IMR-90 (cell line): ENCODE data around the gene MMEL1. TPM values are rescaled to one million over a fixed set of nuclear protein-coding genes. Genes with fewer than 3 reads are reported as not detected.

Source experiments
- ATAC-seq: fragments of 200-7000 bp; cut with Tn5 transposase; 2 replicates; pipeline ENCODE4 v1.9.1; 2020; ENCODE audit warnings: low read depth, mild to moderate bottlenecking, moderate library complexity
- BruUV-seq: library from RNA; stranded (reverse); fragments of 400-500 nt; replicated peaks from 2 replicates; lab custom pipeline; 2021; lab: Mats Ljungman, UMichigan
- CTCF ChIA-PET: fragments of 300-600 bp; formaldehyde crosslinking; extraction: SDS; loops from one replicate; lab custom pipeline; 2021; ENCODE audit warnings: antibody characterized with exemption; lab: Yijun Ruan, JAX
- POLR2A ChIA-PET: fragments of 300-600 bp; sonication (Branson Sonifier 250); formaldehyde crosslinking; loops from one replicate; lab custom pipeline; 2022; ENCODE audit warnings: antibody characterized with exemption; ENCODE audit not compliant: unreplicated experiment; lab: Charles Lee
- DNase-seq: peaks from one replicate; pipeline ENCODE4 v3.0.0; 2013
- H2AFZ ChIP-seq: replicated peaks from 2 replicates; pipeline ENCODE3; 2013; ENCODE audit warnings: low read length, mild to moderate bottlenecking; ENCODE audit not compliant: poor library complexity
- H2AK5ac ChIP-seq: 2 replicates; pipeline ENCODE4 v1.6.1; 2013; ENCODE audit warnings: low read depth, low read length, inconsistent platforms
- H2AK9ac ChIP-seq: replicated peaks from 2 replicates; pipeline ENCODE3; 2013; ENCODE audit warnings: mild to moderate bottlenecking, low read depth, low read length, moderate library complexity; ENCODE audit not compliant: poor library complexity
- H2BK120ac ChIP-seq: 2 replicates; pipeline ENCODE4 v1.6.1; 2013; ENCODE audit warnings: low read depth, low read length, inconsistent platforms
- H2BK15ac ChIP-seq: 3 replicates; pipeline ENCODE4 v1.6.1; 2013; ENCODE audit warnings: low read depth, low read length, inconsistent platforms
- H2BK20ac ChIP-seq: 2 replicates; pipeline ENCODE4 v1.6.1; 2013; ENCODE audit warnings: low read depth, mild to moderate bottlenecking, inconsistent platforms, low read length, moderate library complexity
- H2BK5ac ChIP-seq: 2 replicates; pipeline ENCODE4 v1.6.1; 2013; ENCODE audit warnings: mild to moderate bottlenecking, low read depth, low read length, inconsistent platforms; ENCODE audit not compliant: poor library complexity, severe bottlenecking
- H3K14ac ChIP-seq: replicated peaks from 2 replicates; pipeline ENCODE4 v1.6.1; 2013; ENCODE audit warnings: low read depth, low read length, inconsistent platforms
- H3K18ac ChIP-seq: 2 replicates; pipeline ENCODE4 v1.6.1; 2013; ENCODE audit warnings: low read depth, low read length, control low read depth
- H3K23ac ChIP-seq: 2 replicates; pipeline ENCODE4 v1.6.1; 2013; ENCODE audit warnings: low read depth, low read length, inconsistent platforms
- H3K27ac ChIP-seq: 2 replicates; pipeline ENCODE4 v1.5.1; 2013; ENCODE audit warnings: mild to moderate bottlenecking, control low read depth, low read length; ENCODE audit not compliant: insufficient read depth
- H3K27me3 ChIP-seq: 2 replicates; pipeline ENCODE4 v1.6.1; 2013; ENCODE audit warnings: low read length; ENCODE audit not compliant: control insufficient read depth, insufficient read depth
- H3K36me3 ChIP-seq: 2 replicates; pipeline ENCODE4 v1.6.1; 2013; ENCODE audit warnings: low read length, mixed read lengths; ENCODE audit not compliant: control insufficient read depth, insufficient read depth
- H3K4ac ChIP-seq: 2 replicates; pipeline ENCODE4 v1.6.1; 2013; ENCODE audit warnings: low read depth, low read length, inconsistent platforms
- H3K4me1 ChIP-seq: 2 replicates; pipeline ENCODE4 v1.6.1; 2013; ENCODE audit warnings: low read length, mixed read lengths; ENCODE audit not compliant: control insufficient read depth, insufficient read depth
- H3K4me2 ChIP-seq: 2 replicates; pipeline ENCODE4 v1.6.1; 2013; ENCODE audit warnings: low read depth, mild to moderate bottlenecking, control low read depth, low read length, moderate library complexity
- H3K4me3 ChIP-seq: 2 replicates; pipeline ENCODE4 v1.5.1; 2013; ENCODE audit warnings: low read depth, mild to moderate bottlenecking, control low read depth, low read length, moderate library complexity; ENCODE audit not compliant: insufficient read depth
- H3K56ac ChIP-seq: 2 replicates; pipeline ENCODE4 v1.6.1; 2013; ENCODE audit warnings: low read length, inconsistent platforms; ENCODE audit not compliant: insufficient read depth; ENCODE audit errors: extremely low read depth
- H3K79me1 ChIP-seq, 2 experiments: 2 replicates each; pipeline ENCODE4 v1.6.1; 2013; ENCODE audit warnings: low read length in 2 of 2, inconsistent platforms in 1 of 2, low read depth in 1 of 2
- H3K9ac ChIP-seq: 2 replicates; pipeline ENCODE4 v1.6.1; 2013; ENCODE audit warnings: low read depth, low read length, control low read depth
- H3K9me1 ChIP-seq: 2 replicates; pipeline ENCODE4 v1.6.1; 2013; ENCODE audit warnings: low read length, inconsistent platforms; ENCODE audit not compliant: insufficient read depth
- H3K9me3 ChIP-seq: 2 replicates; pipeline ENCODE4 v1.6.1; 2013; ENCODE audit warnings: low read length; ENCODE audit not compliant: control insufficient read depth, insufficient read depth
- H4K20me1 ChIP-seq: 2 replicates; pipeline ENCODE4 v1.6.1; 2013; ENCODE audit warnings: low read length, inconsistent platforms; ENCODE audit not compliant: insufficient read depth
- H4K5ac ChIP-seq: 2 replicates; pipeline ENCODE4 v1.6.1; 2013; ENCODE audit warnings: mild to moderate bottlenecking, low read depth, low read length, control low read depth
- H4K8ac ChIP-seq, 2 experiments: 2 replicates each; pipeline ENCODE4 v1.6.1; 2013; ENCODE audit warnings: low read depth in 2 of 2, low read length in 2 of 2, control low read depth in 1 of 2, inconsistent platforms in 1 of 2
- H4K91ac ChIP-seq: 2 replicates; pipeline ENCODE4 v1.6.1; 2013; ENCODE audit warnings: low read depth, low read length, inconsistent platforms; ENCODE audit not compliant: insufficient read depth
- CEBPB ChIP-seq: IDR thresholded peaks from 2 replicates; pipeline ENCODE4 v1.6.1; 2012; ENCODE audit warnings: low read depth, low read length, improper control_type of control experiment
- CHD1 ChIP-seq: IDR thresholded peaks from 2 replicates; pipeline ENCODE4 v1.6.1; 2012; ENCODE audit warnings: low read depth, low read length, improper control_type of control experiment
- FOS ChIP-seq: fragments of 150-350 bp; IDR thresholded peaks from 2 replicates; pipeline ENCODE4 v1.6.1; 2016; ENCODE audit warnings: low read depth, low read length
- RAD21 ChIP-seq: IDR thresholded peaks from 2 replicates; pipeline ENCODE4 v1.6.1; 2012; ENCODE audit warnings: low read length, improper control_type of control experiment
- RFX5 ChIP-seq: IDR thresholded peaks from 2 replicates; pipeline ENCODE4 v1.8.0; 2012; ENCODE audit warnings: low read depth, mild to moderate bottlenecking, low read length, moderate library complexity
- WGBS, 2 experiments: methylation state at CpG; one replicate each; pipeline versions ENCODE4 v1.1.5 to v1.1.7; 2013; ENCODE audit warnings: missing lambda C conversion rate in 2 of 2; ENCODE audit not compliant: insufficient read length in 1 of 2; ENCODE audit errors: extremely low coverage in 2 of 2; 5-methylcytosine and 5-hydroxymethylcytosine counted together
- dilution Hi-C: fragments of 300-500 bp; cut with HindIII; formaldehyde crosslinking; loops from one replicate; pipeline ENCODE4 v1.14.3; 2018; ENCODE audit warnings: low sequenced_read_pairs; ENCODE audit not compliant: unreplicated experiment
- in situ Hi-C: fragments of 300-500 bp; cut with MboI; formaldehyde crosslinking; loops from 3 replicates; pipeline ENCODE4 v1.14.3; 2019; ENCODE audit warnings: low sequenced_read_pairs, inconsistent platforms, mixed read lengths
- intact Hi-C: fragments of 100-400 bp; cut with micrococcal nuclease; formaldehyde crosslinking; loops from 2 replicates; pipeline ENCODE4 v1.10.0; 2022
- polyA plus RNA-seq, 3 experiments: library from polyadenylated mRNA; depleted of rRNA; stranded (reverse); fragments of >200 nt; gene quantifications; 2 replicates each; pipeline ENCODE4 v1.2.3, GENCODE V29; 2012; ENCODE audit warnings: low replicate concordance in 1 of 3
- total RNA-seq: library from RNA; depleted of rRNA; stranded (reverse); fragments of >200 nt; gene quantifications from 2 replicates; pipeline ENCODE4 v1.2.3, GENCODE V29; 2012
- TF ChIP-seq, protein P1 (sequence below): fragments of 150-350 bp; IDR thresholded peaks from 2 replicates; pipeline ENCODE4 v1.6.1; 2016; ENCODE audit warnings: low read depth, mild to moderate bottlenecking, low read length, moderate library complexity, borderline replicate concordance
- TF ChIP-seq, protein P2 (sequence below): conservative IDR thresholded peaks from 2 replicates; pipeline ENCODE4 v1.5.1; 2012; ENCODE audit warnings: mild to moderate bottlenecking, low read depth, low read length, improper control_type of control experiment

The MMEL1 gene
- total and polyA plus RNA-seq, 2 of the 4 experiments (the other 2 are of a cell fraction) = under 0.01 to 0.12 TPM

DNA sequence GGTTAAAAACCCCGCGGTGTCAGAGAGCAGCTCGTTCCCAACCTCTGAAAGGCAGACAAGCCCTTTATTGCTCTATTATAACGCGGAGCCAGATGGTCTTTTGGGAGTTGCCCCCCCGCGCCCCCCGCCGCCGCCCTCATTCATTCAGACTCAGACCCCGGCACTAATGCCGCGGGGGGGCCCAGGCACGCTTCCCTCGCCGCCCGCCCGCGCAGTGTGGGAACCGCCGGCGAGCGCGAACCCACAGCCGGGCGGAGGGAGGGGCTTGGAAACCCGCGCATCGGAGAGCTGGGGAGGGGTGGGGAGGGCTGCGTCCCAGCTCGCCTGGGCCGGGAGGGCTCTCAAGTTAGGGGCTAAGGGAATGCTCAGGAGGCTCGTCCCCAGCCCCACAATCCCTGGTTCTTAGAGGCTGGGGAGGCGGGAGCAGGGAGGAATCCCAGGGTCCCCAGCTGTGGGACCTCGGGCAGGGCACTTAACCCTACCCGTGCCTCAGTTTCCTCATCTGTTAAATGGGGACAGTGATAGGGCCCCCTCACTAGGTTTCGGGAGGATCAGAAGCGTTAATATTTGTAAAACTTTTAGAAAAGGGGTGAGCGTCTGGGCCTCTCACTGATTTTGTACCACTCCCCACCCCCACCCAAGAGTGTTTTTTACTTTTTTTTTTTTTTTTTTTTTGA is 91.9 kb downstream of the MMEL1 start:
- POLR2A ChIA-PET = no interaction called here

More for the DNA sequence above, 91.9 kb downstream of the MMEL1 start:
- Histone ChIP-seq H2AK9ac (no peak overlapping the region), H2AK5ac (no peak overlapping the region), H3K14ac (no peak overlapping the region), H2AFZ (no peak overlapping the region), H3K9ac (no peak overlapping the region), H3K27me3 (peaks cover 3% of the 10 kb centered on the region; the same call in 1 of the 2 replicates), H3K36me3 (no peaks in the 10 kb centered on the region), H4K5ac (no peak overlapping the region), H4K8ac (no peak overlapping the region), H3K4ac (no peak overlapping the region), H4K20me1 (no peaks in the 10 kb centered on the region), H3K23ac (no peak overlapping the region), H2BK20ac (no peak overlapping the region), H3K79me1 (no peaks in the 10 kb centered on the region), H2BK5ac (no peak overlapping the region), H3K9me3 (no peaks in the 10 kb centered on the region), H3K4me3 (no peak overlapping the region), H3K4me1 (peaks cover 2% of the 10 kb centered on the region; the same call in 1 of the 2 replicates), H3K56ac (no peak overlapping the region), H2BK120ac (no peak overlapping the region), H3K4me2 (no peak overlapping the region), H3K18ac (no peak overlapping the region), H4K91ac (no peak overlapping the region), H3K9me1 (peaks cover 3% of the 10 kb centered on the region; the same call in 1 of the 2 replicates), H3K27ac (no peak overlapping the region), H2BK15ac (no peak overlapping the region)
- no peak for DNase-seq
- CTCF ChIA-PET = interaction anchor here (0.6 kb wide), 1 partner anchor 12 kb away, joined by 8 read pairs; no protein-coding TSS in a partner anchor
- ATAC-seq = no peak
- in situ Hi-C loops = loop anchor here (5.0 to 25.0 kb wide), 2 partner anchors 129 to 354 kb away; partner anchors contain the start of genes FAAP20 and PEX10
- TF ChIP-seq, protein P1, sequence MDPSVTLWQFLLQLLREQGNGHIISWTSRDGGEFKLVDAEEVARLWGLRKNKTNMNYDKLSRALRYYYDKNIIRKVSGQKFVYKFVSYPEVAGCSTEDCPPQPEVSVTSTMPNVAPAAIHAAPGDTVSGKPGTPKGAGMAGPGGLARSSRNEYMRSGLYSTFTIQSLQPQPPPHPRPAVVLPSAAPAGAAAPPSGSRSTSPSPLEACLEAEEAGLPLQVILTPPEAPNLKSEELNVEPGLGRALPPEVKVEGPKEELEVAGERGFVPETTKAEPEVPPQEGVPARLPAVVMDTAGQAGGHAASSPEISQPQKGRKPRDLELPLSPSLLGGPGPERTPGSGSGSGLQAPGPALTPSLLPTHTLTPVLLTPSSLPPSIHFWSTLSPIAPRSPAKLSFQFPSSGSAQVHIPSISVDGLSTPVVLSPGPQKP = no peak
- TF ChIP-seq RAD21 (no peak), CEBPB (no peak), FOS (no peak), CHD1 (no peak), RFX5 (no peak)
- TF ChIP-seq, protein P2, sequence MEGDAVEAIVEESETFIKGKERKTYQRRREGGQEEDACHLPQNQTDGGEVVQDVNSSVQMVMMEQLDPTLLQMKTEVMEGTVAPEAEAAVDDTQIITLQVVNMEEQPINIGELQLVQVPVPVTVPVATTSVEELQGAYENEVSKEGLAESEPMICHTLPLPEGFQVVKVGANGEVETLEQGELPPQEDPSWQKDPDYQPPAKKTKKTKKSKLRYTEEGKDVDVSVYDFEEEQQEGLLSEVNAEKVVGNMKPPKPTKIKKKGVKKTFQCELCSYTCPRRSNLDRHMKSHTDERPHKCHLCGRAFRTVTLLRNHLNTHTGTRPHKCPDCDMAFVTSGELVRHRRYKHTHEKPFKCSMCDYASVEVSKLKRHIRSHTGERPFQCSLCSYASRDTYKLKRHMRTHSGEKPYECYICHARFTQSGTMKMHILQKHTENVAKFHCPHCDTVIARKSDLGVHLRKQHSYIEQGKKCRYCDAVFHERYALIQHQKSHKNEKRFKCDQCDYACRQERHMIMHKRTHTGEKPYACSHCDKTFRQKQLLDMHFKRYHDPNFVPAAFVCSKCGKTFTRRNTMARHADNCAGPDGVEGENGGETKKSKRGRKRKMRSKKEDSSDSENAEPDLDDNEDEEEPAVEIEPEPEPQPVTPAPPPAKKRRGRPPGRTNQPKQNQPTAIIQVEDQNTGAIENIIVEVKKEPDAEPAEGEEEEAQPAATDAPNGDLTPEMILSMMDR = no peak
- dilution Hi-C loops = no loop called here
- 7% methylated on average over 5 of the region's 39 CpGs; no CpG with 5 or more reads in 1 of the 2 experiments for WGBS, 2 experiments
- intact Hi-C loops = no loop called here
- BruUV-seq = no TSS peak
